Pancreas (tissue), 10 donors: ENCODE data around the gene AGXT2. TPM values are rescaled to one million over a fixed set of nuclear protein-coding genes. Genes with fewer than 3 reads are reported as not detected.
"Not testable (repeated sequence)": the region's sequence is repeated elsewhere in the genome, so short reads cannot be mapped to it uniquely, and the experiment has no call there.

Experiments used
- ATAC-seq, 4 donors: fragments of 200-7000 bp; cut with Tn5 transposase; one replicate each; pipeline versions ENCODE4 v1.8.0 to v1.9.1; 2020; ENCODE audit warnings: mild to moderate bottlenecking in 4 of 4, moderate library complexity in 4 of 4
- DNase-seq, 6 donors: peaks; one replicate each; pipeline ENCODE4 v3.0.0-alpha.2; 2020
- FAIRE-seq: peaks from 2 replicates; lab custom pipeline; 2012; peaks lifted over from hg19 to GRCh38; lab: Jason Lieb, UNC
- H3K27ac ChIP-seq, 4 donors: fragments of 200-600 bp; sonication (generic); 1 replicate in 3 of 4; 2 replicates in 1 of 4; pipeline versions ENCODE4 v1.5.0 to v1.8.0; 2020
- H3K27me3 ChIP-seq, 4 donors: fragments of 200-600 bp; one replicate each; pipeline ENCODE4 v1.8.0; 2021
- H3K36me3 ChIP-seq, 3 donors: fragments of 200-600 bp; sonication (generic) in 1 of 3; one replicate each; pipeline versions ENCODE4 v1.5.0 to v1.8.0; 2020 to 2021
- H3K4me1 ChIP-seq, 3 donors: fragments of 200-600 bp; one replicate each; pipeline ENCODE4 v1.8.0; 2021
- H3K4me3 ChIP-seq, 4 donors: fragments of 200-600 bp; sonication (generic) in 2 of 4; one replicate each; pipeline versions ENCODE4 v1.5.0 to v1.8.0; 2020 to 2021
- H3K9me3 ChIP-seq, 4 donors: fragments of 200-600 bp; one replicate each; pipeline ENCODE4 v1.8.0; 2021
- WGBS, 2 donors: extraction: QIAGEN DNeasy Blood & Tissue Kit; methylation state at CpG; one replicate each; pipeline ENCODE4 v1.1.7; 2013; 5-methylcytosine and 5-hydroxymethylcytosine counted together
- intact Hi-C, 3 donors: fragments of 100-400 bp; cut with DNase I; formaldehyde crosslinking; loops; one replicate each; pipeline versions ENCODE4 v1.11.1 to v1.14.2; 2022
- polyA plus RNA-seq, 2 donors: library from polyadenylated mRNA; stranded (reverse); fragments of 200-250 nt; gene quantifications; one replicate each; pipeline ENCODE4 v1.2.3, GENCODE V29; 2013
- total RNA-seq, 6 donors: library from RNA; stranded (reverse); fragmentation: NEBNext Ultra II Directional in 4 of 6; extraction: Animal tissue kit (Norgen Biotek cat#: 25700) in 4 of 6; gene quantifications; one replicate each; pipeline versions ENCODE4 v1.2.1 to v1.2.4, GENCODE V29; 2021 to 2023
- TF ChIP-seq, protein P1 (sequence below), 4 donors: fragments of 200-600 bp; sonication (generic) in 3 of 4; IDR thresholded peaks; one replicate each; pipeline versions ENCODE4 v1.5.0 to v1.8.0; 2021; ENCODE audit warnings: antibody characterized with exemption in 4 of 4
- donor health status: healthy with polysubstance abuse.
- donor health status: DM: no; HTN: no; CAD: no; lungs with moderate emphysema.
- donor health status: DM: no; HTN: no; CAD: no.
- donor health status: control.
- donor health status: control.
- donor health status: Bipolar disorder and iron deficiency.
- donor health status: DM: yes; HTN: yes; CAD: no.
- donor health status: DM: no; HTN: no; CAD: no.
- donor health status: DM: no; HTN: no; CAD: no.
- donor health status: DM: yes; HTN: yes; CAD: no.

The AGXT2 gene
- total and polyA plus RNA-seq, 8 donors, result not detected

DNA sequence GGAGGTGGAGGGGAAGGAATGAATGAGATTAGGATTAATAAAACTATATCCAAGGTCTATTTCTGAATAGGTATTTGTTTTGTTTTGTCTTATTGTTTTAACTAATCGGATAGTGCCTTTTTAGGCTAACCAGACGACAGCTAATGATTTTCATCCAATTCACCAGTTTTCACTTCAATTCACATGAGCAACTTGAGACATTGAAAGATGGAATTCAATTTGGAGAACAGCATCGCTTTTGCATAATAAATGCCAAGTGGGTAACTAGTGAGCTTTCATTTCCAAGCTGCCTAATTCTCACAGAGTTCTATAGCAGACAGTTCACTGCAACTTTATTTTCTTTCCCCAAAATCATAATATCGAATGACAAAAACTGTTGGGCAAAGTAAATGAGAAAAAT, 5.0 kb downstream of the AGXT2 start:
- FAIRE-seq, result no peak
- WGBS, 2 donors, result 66 to 81% methylated on average over 4 of the region's 4 CpGs
- no peak for DNase-seq
- Histone ChIP-seq H3K27me3 (no peaks in the 10 kb centered on the region), H3K27ac (no peak overlapping the region), H3K9me3 (no peaks in the 10 kb centered on the region), H3K36me3 (no peaks in the 10 kb centered on the region), H3K4me3 (no peak overlapping the region), H3K4me1 (no peaks in the 10 kb centered on the region)
- no peak for ATAC-seq
- intact Hi-C loops, result no loop called here
- TF ChIP-seq, protein P1, sequence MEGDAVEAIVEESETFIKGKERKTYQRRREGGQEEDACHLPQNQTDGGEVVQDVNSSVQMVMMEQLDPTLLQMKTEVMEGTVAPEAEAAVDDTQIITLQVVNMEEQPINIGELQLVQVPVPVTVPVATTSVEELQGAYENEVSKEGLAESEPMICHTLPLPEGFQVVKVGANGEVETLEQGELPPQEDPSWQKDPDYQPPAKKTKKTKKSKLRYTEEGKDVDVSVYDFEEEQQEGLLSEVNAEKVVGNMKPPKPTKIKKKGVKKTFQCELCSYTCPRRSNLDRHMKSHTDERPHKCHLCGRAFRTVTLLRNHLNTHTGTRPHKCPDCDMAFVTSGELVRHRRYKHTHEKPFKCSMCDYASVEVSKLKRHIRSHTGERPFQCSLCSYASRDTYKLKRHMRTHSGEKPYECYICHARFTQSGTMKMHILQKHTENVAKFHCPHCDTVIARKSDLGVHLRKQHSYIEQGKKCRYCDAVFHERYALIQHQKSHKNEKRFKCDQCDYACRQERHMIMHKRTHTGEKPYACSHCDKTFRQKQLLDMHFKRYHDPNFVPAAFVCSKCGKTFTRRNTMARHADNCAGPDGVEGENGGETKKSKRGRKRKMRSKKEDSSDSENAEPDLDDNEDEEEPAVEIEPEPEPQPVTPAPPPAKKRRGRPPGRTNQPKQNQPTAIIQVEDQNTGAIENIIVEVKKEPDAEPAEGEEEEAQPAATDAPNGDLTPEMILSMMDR (IDR thresholded peaks at IDR 0.05), result no peak

DNA sequence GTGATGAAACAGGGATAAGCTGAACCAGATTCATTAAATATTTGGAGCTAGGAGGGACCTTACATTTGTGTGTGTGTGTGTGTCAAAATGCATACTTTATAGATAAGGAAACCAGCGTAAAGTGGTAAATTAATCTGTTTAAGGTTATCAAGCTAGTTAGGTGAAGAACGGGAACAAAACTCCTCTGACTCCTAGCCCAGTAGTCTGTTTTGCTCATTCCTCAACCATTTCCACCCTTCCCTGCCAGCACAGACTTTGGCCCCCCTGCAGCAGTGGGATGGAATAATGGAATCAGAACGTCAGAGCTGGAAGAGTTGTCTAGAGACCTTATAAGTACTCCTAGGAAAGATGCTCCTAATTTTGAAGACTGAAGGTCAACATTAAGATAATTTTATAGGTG, 6.5 kb downstream of the AGXT2 start:
- no peaks in the 10 kb centered on the region for H3K36me3 ChIP-seq
- TF ChIP-seq, protein P1 (IDR thresholded peaks at IDR 0.05), result no peak
- H3K4me3 ChIP-seq, result no peak overlapping the region
- no peaks in the 10 kb centered on the region for H3K4me1 ChIP-seq
- intact Hi-C loops, result no loop called here
- H3K27me3 ChIP-seq, result no peaks in the 10 kb centered on the region
- FAIRE-seq (no peak), ATAC-seq (no peak), DNase-seq (no peak)
- H3K9me3 ChIP-seq, result no peaks in the 10 kb centered on the region
- no peak overlapping the region for H3K27ac ChIP-seq
- 26 to 37% methylated on average over 3 of the region's 3 CpGs for WGBS, 2 donors

DNA sequence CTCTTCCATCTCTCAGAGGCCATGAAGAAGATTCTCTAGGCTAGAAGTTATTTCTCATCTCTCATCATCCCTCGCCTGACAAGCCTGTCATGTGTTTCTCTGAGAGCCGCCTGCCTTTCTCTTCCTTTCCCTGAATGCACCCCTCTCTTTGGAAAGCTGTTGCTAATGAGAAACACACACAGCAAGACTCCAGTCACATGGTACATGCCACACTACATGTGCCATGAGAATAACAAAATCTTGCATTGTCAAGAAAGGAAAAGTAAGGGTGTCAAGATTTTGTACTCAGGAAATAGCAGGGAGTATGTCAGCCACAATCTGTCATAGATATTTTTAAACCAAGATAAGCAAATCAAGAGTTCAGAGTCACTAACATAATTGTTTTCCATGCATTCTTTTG, 8.9 kb downstream of the AGXT2 start:
- FAIRE-seq, result no peak
- WGBS, 2 donors, result 81 to 94% methylated on average over 2 of the region's 2 CpGs
- intact Hi-C loops, result no loop called here
- Histone ChIP-seq H3K36me3 (no peaks in the 10 kb centered on the region), H3K27ac (no peak overlapping the region), H3K4me3 (no peak overlapping the region), H3K27me3 (no peaks in the 10 kb centered on the region), H3K9me3 (no peaks in the 10 kb centered on the region), H3K4me1 (no peaks in the 10 kb centered on the region)
- no peak for DNase-seq
- no peak for ATAC-seq
- TF ChIP-seq, protein P1 (IDR thresholded peaks at IDR 0.05), result no peak

DNA sequence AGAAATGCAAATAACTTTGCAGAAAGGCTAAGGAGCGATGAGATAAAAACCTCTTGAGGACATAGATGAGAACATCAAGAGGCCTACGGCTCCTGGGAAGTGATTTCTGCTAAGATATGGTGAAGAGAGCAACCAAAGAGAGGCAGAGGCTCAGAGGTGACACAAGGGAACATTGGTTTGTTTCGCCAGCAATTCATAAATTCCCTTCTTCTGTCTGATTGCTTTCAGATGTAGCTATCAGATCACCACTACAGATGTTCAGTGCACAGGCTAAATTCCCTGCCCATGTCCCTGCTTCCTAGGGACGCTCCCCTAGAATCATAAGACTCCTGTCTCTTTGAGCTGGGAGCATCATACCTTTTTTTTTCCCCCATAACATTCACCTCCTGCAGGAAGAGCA, 11.2 kb downstream of the AGXT2 start:
- TF ChIP-seq, protein P1 (IDR thresholded peaks at IDR 0.05), result no peak
- ATAC-seq (no peak), FAIRE-seq (no peak), DNase-seq (no peak)
- H3K4me1 ChIP-seq, result no peaks in the 10 kb centered on the region
- H3K4me3 ChIP-seq, result no peak overlapping the region
- no peaks in the 10 kb centered on the region for H3K36me3 ChIP-seq
- no peaks in the 10 kb centered on the region for H3K27me3 ChIP-seq
- intact Hi-C loops, result no loop called here
- 77 to 78% methylated on average over 4 of the region's 4 CpGs for WGBS, 2 donors
- no peak overlapping the region for H3K27ac ChIP-seq
- no peaks in the 10 kb centered on the region for H3K9me3 ChIP-seq

DNA sequence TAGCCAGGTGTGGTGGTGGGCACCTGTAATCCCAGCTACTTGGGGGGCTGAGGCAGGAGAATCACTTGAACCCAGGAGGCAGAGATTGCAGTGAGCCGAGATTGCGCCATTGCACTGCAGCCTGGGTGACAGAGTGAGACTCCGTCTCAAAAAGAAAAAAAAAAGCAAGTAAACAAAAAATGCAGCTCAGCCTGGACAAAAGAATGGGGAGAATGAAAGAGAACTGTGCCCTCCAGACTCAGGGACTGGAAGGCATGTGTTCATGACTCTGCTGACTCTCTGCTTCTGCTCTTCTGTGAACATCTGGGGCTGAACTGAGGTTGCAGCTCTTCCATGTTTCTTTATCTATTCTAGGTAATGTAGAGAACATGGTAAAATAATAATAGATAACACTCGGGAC, 11.8 kb downstream of the AGXT2 start:
- H3K27ac ChIP-seq, H3K4me3 ChIP-seq, intact Hi-C loops, FAIRE-seq, H3K4me1 ChIP-seq, H3K36me3 ChIP-seq, DNase-seq, H3K27me3 ChIP-seq, H3K9me3 ChIP-seq, ATAC-seq: not testable (repeated sequence)
- WGBS, 2 donors, result 63 to 77% methylated on average over 4 of the region's 4 CpGs

DNA sequence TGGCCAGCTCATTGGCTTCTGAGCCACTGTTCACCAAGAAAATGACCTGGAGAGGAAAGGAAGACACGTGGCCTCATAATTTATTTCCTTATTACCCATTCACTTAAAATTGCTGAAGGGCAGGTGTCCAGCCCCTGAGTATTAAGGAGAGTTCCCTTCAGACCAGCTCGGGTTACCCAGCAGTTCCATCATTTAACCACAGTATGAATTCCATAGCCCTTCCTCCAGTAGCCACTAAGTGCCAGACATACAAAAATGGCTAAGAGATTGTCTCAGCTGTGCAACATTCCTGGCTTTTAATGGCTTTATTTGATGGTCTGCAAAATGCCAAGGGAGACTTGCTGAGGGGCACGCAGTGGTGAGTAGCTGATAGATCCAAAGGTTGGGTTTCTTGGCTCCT, 12.5 kb downstream of the AGXT2 start:
- 73 to 80% methylated on average over 3 of the region's 3 CpGs for WGBS, 2 donors
- intact Hi-C loops, result no loop called here
- TF ChIP-seq, protein P1 (IDR thresholded peaks at IDR 0.05), result no peak
- ATAC-seq, result no peak
- Histone ChIP-seq H3K9me3 (no peaks in the 10 kb centered on the region), H3K4me3 (no peak overlapping the region), H3K27me3 (no peaks in the 10 kb centered on the region), H3K36me3 (no peaks in the 10 kb centered on the region), H3K4me1 (no peaks in the 10 kb centered on the region), H3K27ac (no peak overlapping the region)
- no peak for DNase-seq
- FAIRE-seq, result no peak
